ENCODE measurements around the gene SLC35F6.

Gene SLC35F6

DNA sequence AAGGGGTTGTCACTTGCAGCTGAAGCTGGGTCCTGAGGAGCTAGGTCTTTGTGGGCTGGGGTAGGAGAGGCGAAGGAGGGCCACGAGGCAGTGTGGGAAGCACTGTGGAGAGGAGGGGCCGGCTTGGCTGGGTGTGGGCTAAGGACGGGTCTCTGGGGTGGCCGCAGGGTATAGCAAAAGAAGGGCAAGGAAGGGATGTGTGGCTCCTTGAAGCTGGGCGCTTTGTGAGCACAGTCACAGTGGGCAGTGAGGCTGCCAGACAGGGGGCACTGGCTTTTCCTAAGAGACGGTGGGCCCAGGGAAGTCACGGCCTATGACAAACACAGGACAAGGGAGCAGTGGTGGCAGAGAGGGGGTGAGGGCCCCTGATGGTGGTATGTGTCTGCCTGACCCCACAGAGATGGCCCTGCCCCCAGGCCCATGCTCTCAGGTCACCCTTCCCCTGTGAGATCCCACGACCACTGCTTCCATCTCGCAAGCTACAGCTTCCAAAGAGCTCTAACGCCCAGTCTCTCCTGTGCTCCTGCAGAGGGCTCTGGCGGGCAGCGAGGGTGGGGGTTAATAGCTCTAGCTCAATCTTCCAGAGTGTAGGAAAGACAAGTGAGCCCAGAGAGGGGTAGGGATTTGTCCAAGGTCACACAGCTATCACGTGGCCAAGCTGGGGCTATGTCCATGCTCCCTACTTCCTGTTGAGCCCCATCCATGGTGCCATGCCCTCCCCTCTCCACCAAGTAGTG, 39.1 kb upstream of the SLC35F6 start:
- no peak for DNase-seq (ENCODE audit: extremely low spot score)
- TF ChIP-seq, protein P1, sequence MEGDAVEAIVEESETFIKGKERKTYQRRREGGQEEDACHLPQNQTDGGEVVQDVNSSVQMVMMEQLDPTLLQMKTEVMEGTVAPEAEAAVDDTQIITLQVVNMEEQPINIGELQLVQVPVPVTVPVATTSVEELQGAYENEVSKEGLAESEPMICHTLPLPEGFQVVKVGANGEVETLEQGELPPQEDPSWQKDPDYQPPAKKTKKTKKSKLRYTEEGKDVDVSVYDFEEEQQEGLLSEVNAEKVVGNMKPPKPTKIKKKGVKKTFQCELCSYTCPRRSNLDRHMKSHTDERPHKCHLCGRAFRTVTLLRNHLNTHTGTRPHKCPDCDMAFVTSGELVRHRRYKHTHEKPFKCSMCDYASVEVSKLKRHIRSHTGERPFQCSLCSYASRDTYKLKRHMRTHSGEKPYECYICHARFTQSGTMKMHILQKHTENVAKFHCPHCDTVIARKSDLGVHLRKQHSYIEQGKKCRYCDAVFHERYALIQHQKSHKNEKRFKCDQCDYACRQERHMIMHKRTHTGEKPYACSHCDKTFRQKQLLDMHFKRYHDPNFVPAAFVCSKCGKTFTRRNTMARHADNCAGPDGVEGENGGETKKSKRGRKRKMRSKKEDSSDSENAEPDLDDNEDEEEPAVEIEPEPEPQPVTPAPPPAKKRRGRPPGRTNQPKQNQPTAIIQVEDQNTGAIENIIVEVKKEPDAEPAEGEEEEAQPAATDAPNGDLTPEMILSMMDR (IDR thresholded peaks at IDR 0.05; ENCODE audit: control extremely low read depth, extremely low read depth, low read depth, missing control alignments) = no peak
- POLR2A ChIA-PET = no interaction called here
- CTCF ChIA-PET = interaction anchor here (0.6 to 2.0 kb wide), 2 partner anchors 8 to 21 kb away, joined by 3 to 6 read pairs; no protein-coding TSS in a partner anchor

DNA sequence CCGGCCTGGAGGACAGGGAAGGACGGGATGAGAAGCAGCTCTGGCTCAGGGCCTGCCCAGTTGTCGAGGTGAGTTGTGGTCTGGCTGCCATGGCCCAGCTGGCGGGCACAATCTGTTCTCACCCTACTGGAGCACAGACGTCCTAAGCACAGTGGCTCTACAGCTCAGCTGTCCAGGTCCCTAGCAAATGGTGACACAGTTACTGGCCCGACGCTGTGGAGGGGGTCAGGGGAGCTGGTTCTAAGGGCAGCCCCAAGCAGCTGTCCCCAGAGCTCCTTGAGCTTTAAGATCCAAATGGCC, 38.6 kb upstream of the SLC35F6 start:
- CTCF ChIA-PET = interaction anchor here (2.0 kb wide), 1 partner anchor 21 kb away, joined by 6 read pairs; no protein-coding TSS in a partner anchor

DNA sequence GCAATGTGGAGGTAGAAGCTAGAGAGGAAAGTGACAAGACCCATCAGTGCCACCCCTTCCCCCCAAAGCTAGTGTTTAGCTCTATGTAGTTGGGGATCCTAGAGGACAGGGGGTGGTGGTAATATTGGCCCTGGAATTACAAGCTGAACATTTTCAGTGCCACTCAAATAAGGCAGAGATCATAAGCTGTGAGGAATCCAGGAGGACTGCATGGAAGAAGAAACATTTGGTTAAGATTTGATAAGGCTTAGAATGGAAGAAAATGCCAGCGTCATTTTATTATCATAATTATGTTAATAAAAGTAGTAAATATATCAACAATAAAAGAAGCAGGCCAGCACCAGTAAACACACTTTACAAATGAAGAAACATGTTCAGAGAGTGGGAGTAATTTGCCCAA, 37.9 kb upstream of the SLC35F6 start:
- TF ChIP-seq, protein P1 (IDR thresholded peaks at IDR 0.05; ENCODE audit: control extremely low read depth, extremely low read depth, low read depth, missing control alignments) = no peak
- POLR2A ChIA-PET = no interaction called here
- CTCF ChIA-PET = interaction anchor here (2.0 kb wide), 1 partner anchor 20 kb away, joined by 6 read pairs; no protein-coding TSS in a partner anchor
- no peak for DNase-seq (ENCODE audit: extremely low spot score)

More for the DNA sequence above, 38.6 kb upstream of the SLC35F6 start:
- POLR2A ChIA-PET = no interaction called here
- no peak for DNase-seq (ENCODE audit: extremely low spot score)
- TF ChIP-seq, protein P1 (IDR thresholded peaks at IDR 0.05; ENCODE audit: control extremely low read depth, extremely low read depth, low read depth, missing control alignments) = no peak

DNA sequence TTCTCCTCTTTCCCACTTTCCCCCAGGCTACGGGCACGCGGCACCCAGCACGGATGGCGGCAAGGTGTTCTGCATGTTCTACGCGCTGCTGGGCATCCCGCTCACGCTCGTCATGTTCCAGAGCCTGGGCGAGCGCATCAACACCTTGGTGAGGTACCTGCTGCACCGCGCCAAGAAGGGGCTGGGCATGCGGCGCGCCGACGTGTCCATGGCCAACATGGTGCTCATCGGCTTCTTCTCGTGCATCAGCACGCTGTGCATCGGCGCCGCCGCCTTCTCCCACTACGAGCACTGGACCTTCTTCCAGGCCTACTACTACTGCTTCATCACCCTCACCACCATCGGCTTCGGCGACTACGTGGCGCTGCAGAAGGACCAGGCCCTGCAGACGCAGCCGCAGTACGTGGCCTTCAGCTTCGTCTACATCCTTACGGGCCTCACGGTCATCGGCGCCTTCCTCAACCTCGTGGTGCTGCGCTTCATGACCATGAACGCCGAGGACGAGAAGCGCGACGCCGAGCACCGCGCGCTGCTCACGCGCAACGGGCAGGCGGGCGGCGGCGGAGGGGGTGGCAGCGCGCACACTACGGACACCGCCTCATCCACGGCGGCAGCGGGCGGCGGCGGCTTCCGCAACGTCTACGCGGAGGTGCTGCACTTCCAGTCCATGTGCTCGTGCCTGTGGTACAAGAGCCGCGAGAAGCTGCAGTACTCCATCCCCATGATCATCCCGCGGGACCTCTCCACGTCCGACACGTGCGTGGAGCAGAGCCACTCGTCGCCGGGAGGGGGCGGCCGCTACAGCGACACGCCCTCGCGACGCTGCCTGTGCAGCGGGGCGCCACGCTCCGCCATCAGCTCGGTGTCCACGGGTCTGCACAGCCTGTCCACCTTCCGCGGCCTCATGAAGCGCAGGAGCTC, 36.2 kb upstream of the SLC35F6 start:
- DNase-seq (ENCODE audit: extremely low spot score) = no peak
- ChIA-PET CTCF (interaction anchor here (2.1 kb wide), 1 partner anchor 18 kb away, joined by 7 read pairs; no protein-coding TSS in a partner anchor), POLR2A (no interaction called here)
- TF ChIP-seq, protein P1 (IDR thresholded peaks at IDR 0.05; ENCODE audit: control extremely low read depth, extremely low read depth, low read depth, missing control alignments) = no peak

DNA sequence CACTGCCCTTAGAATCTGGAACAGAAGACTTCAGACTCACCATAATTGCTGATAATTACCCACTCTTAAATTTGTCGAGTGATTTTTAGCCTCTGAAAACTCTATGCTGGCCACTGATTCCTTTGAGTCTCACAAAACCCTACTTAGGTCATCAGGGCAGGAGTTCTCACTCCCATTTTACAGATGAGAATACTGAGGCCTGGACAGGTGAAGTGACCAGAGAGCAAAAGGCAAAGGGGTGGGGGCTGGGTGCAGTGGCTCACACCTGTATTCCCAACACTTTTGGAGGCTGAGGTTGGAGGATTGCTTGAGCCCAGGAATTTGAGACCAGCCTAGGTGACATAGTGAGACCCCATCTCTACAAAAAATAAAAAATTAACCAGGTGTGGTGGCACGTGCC, 34.8 kb upstream of the SLC35F6 start:
- ChIA-PET CTCF (interaction anchor here (0.8 to 2.1 kb wide), 3 partner anchors 10 to 16 kb away, joined by 3 to 7 read pairs (median 3); no protein-coding TSS in a partner anchor), POLR2A (no interaction called here)
- TF ChIP-seq, protein P1 (IDR thresholded peaks at IDR 0.05; ENCODE audit: control extremely low read depth, extremely low read depth, low read depth, missing control alignments) = no peak
- no peak for DNase-seq (ENCODE audit: extremely low spot score)

DNA sequence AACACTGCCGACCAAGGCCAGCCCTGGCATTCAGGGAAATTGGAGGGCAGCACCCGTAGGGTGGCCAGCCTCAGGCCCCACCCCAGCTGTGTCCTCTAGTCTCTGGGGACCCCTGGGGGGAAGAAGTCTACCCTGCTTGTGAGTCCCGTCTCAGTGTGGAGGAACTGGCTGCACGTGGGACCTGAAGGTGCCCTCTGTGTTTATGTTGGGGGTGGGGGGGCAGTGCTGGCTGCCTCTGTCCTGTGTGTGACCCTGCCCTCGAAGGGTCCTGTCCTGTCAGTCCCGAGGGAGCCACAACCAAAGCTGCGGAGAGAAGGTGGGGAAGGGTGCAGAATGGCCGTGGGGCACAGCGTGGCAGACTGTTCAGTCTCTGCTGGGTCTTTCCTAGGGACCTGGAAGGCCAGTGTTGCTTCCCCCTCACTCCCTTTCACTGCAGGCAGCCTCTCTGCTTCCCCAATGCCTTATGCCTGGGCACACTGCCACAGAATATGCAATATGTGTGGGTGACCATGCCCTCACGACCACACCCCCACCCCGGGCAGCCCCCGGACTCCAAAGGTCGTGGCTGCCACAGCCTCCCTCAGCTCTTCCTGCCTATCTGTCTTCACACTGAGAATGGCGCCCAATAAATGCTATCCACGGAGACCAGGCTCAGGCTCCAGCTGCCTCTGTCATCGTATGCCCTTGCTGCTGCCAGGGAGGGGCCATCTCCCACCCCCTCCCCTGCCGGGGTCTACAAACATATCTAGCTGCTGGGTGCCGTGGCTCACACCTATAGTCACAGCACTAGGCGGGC, 33.3 kb upstream of the SLC35F6 start:
- TF ChIP-seq, protein P1 (IDR thresholded peaks at IDR 0.05; ENCODE audit: control extremely low read depth, extremely low read depth, low read depth, missing control alignments) = no peak
- POLR2A ChIA-PET = no interaction called here
- no peak for DNase-seq (ENCODE audit: extremely low spot score)
- CTCF ChIA-PET = interaction anchor here (0.8 to 2.4 kb wide), 4 partner anchors 12 to 280 kb away, joined by 3 to 15 read pairs (median 4); no protein-coding TSS in a partner anchor

All from GM10248 (cell line).